Spleen (tissue), 7 donors: Measurements from ENCODE around the gene AGO3.

Experiments used
- POLR2A ChIP-seq, 3 donors: fragments of 450-650 bp; IDR thresholded peaks; one replicate each; pipeline ENCODE4 v1.5.1; 2017; ENCODE audit warnings: antibody characterized with exemption in 3 of 3, mild to moderate bottlenecking in 1 of 3
- POLR2AphosphoS5 ChIP-seq, 3 donors: sonication (generic); formaldehyde crosslinking; IDR thresholded peaks; one replicate each; pipeline ENCODE4 v1.5.1; 2017; ENCODE audit warnings: antibody characterized with exemption in 3 of 3
- TF ChIP-seq, protein P1 (sequence below), 11 experiments: fragments of 200-600 bp in 7 of 11; fragments of 450-650 bp in 4 of 11; sonication (generic) in 4 of 11; IDR thresholded peaks in 8 of 11; conservative IDR thresholded peaks in 3 of 11; 1 replicate in 7 of 11; 2 replicates in 4 of 11; pipeline versions ENCODE4 v1.4.0 to v1.8.0; 2016 to 2021; ENCODE audit warnings: antibody characterized with exemption in 11 of 11, inconsistent platforms in 4 of 11, mild to moderate bottlenecking in 1 of 11
- donor health status: DM: no; HTN: no; CAD: no; lungs with moderate emphysema.
- donor health status: DM: no; HTN: no; CAD: no.
- donor health status: DM: no; HTN: no; CAD: no.

DNA sequence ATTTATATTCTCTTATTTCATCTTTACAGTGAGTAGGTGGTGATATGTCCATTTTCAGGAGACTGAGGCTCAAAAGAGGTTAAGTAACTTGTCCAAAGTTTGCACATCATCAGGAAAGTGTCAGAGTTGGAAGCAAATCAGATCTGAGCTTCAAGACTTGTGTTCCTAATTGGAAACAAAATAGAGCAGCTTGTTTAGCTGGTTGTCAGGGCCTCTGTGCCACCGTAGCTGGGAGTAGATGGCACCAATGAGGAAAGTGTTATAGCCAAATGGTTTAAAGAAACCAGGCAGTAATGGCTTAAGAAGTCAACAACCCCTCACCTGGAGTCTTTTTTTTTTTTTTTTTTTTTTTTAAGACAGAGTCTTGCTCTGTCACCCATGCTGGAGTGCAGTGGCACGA, 28.2 kb upstream of the AGO3 start:
- TF ChIP-seq, protein P1, sequence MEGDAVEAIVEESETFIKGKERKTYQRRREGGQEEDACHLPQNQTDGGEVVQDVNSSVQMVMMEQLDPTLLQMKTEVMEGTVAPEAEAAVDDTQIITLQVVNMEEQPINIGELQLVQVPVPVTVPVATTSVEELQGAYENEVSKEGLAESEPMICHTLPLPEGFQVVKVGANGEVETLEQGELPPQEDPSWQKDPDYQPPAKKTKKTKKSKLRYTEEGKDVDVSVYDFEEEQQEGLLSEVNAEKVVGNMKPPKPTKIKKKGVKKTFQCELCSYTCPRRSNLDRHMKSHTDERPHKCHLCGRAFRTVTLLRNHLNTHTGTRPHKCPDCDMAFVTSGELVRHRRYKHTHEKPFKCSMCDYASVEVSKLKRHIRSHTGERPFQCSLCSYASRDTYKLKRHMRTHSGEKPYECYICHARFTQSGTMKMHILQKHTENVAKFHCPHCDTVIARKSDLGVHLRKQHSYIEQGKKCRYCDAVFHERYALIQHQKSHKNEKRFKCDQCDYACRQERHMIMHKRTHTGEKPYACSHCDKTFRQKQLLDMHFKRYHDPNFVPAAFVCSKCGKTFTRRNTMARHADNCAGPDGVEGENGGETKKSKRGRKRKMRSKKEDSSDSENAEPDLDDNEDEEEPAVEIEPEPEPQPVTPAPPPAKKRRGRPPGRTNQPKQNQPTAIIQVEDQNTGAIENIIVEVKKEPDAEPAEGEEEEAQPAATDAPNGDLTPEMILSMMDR (IDR thresholded peaks at IDR 0.05 in 8 of 11, conservative IDR thresholded peaks at IDR 0.05 in 3 of 11): no peak
- TF ChIP-seq POLR2AphosphoS5 (IDR thresholded peaks at IDR 0.05): no peak
- TF ChIP-seq POLR2A (IDR thresholded peaks at IDR 0.05): no peak
